CD4-positive, alpha-beta T cell treated with Interleukin-4 for 1 hour (primary cell): ENCODE results near the gene CACNA1E.

Source experiments
- DNase-seq, 2 donors: peaks; one replicate each; pipeline ENCODE4 v3.0.0-alpha.2; 2020 to 2022

The CACNA1E gene

DNA sequence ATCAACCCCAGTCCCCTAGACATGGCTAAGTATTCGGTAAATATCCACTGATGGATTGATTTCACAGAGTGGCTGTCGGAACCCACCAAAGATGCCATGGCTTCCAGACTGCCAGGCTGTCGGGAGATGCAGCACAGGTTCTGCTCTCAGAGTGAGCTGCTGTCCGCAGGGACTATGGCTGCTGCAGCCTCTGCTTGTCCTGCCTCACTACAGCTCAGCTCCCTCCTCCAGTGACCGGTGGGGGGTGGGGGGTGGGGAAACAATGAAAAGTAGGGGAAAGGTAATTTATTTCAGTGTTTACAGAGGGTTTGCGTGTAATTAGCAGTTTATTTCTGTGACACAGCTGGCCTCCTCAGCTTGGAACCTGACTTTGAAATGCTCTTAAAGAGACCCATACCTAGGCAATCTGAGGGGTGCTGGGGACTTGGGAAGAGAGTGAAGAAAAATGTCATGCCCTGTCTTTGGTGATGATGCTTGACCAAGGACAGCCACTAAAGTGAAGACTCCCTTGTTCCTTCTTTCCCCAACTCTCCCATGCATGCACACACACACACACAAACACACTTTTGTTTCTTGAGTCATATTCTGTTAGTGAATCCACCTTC lies 109.0 kb downstream of the CACNA1E start:
- no peak for DNase-seq

DNA sequence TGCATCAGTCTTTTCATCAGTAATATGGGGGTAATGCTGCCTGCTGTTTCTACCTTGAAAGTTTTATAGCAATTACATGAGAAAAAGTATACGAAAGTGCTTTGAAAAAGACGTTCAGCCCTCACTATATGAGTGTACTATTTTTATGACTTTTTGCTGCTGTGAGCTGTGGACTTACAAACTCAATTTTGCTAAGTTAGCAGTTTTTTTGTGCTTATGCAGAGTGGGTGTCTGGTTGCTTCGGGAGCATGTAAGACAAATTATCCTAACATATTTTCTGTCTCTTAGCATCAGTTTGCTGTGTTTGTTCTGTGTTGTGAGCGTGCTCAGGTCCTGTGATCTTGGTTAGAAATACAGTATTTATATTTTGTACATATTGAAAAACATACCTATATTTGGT lies 109.7 kb downstream of the CACNA1E start:
- DNase-seq: no peak

DNA sequence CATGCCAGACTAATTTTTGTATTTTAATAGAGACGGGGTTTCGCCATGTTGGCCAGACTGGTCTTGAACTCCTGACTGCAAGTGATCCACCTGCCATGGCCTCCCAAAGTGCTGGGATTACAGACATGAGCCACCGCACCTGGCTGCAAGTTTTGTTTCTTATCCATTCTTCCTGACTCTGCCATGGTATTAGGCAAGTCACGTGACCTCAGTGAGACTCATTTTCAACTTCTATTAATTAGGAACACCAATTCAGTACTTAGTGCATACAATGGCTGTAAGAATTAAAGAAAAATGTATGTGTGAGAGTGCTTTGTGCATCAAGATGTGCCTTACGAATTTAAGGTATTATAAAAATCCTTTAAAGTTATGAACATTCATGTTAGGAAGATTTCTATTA lies 111.2 kb downstream of the CACNA1E start:
- no peak for DNase-seq

DNA sequence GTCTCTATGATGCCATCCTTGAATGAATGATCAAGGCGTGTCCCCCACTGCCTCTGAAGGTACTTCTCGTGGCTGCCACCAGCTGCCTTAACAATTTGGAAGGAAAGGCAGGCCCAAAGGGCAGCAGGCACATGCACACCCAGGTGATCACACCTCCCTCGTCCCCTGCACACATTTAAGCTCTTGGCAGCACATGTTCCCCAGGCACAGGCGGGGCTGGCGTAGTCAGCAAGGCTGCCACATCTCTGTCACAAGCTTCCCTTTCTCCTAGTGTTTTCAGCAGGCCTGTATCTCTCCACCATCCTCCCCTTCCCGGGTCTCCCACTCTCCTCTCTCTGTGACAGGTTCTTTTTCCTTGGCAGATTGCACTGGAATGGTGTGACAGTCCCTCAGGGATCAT lies 111.9 kb downstream of the CACNA1E start:
- DNase-seq: no peak

DNA sequence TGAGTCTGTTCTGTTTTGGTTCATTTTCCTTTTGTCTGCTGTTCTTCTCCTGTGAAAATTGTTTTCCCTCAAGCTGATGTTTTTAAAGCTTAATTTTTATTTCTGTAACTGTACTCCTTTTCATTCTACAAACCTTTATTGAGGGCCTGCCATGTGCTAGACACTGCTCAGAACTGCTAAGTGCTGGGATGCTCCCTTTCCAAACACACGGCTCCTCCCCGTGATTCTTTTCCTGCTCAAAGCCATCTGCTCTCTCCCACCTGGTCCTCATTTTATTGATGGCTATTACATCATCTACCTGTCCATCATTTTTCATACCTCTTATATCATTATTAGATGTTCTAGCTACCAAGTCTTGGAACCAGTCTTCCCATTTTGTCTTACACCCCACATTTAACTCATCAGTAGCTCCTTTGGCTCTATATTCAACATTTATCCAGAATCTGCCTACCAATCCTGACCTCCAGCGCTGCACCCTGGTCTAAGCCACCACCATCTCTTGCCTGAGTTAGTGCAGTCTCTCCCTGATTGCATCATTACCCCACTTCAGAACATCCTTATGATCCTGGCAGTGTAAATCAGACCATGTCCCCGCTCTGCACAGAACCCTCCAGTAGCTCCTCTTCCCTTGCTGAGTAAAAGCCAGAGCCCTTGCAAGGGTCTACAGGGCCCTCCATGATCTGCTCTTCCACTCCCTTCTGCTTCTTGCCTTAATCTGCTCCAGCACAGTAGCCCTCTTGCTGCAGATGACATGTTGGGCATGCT lies 118.1 kb downstream of the CACNA1E start:
- DNase-seq: no peak

DNA sequence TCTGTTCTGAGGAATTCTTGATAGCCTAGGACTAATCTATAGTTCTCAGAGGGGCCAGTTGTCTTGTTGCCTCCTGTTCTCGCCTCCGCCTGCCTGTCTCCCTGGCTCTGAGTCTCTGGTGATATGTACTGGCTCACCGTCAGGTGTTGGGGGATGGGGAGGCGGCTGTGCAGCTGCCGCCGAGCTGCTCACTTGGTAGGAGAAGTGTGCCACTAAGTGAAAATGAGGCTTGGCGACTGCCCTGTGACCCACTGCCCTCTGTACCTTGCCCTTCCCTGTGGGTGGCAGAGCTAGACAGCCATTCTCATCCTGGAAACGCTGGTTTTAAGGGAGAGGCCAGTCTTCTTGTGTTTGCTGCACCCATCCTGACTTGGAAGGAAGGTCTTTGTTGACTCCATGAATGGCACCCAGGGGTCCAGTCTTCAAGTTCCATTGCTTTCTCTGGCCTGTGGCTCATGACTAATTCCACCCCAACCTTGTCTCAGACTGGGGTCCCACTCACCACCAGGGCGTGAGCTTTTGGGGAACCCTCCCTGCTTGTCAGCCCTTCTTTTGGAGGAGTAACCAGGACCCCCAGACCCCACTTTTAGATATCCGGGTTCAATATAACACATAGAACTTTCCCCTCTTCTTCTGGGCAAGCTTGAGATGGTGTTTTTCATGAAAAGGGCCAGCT lies 120.6 kb downstream of the CACNA1E start:
- no peak for DNase-seq

DNA sequence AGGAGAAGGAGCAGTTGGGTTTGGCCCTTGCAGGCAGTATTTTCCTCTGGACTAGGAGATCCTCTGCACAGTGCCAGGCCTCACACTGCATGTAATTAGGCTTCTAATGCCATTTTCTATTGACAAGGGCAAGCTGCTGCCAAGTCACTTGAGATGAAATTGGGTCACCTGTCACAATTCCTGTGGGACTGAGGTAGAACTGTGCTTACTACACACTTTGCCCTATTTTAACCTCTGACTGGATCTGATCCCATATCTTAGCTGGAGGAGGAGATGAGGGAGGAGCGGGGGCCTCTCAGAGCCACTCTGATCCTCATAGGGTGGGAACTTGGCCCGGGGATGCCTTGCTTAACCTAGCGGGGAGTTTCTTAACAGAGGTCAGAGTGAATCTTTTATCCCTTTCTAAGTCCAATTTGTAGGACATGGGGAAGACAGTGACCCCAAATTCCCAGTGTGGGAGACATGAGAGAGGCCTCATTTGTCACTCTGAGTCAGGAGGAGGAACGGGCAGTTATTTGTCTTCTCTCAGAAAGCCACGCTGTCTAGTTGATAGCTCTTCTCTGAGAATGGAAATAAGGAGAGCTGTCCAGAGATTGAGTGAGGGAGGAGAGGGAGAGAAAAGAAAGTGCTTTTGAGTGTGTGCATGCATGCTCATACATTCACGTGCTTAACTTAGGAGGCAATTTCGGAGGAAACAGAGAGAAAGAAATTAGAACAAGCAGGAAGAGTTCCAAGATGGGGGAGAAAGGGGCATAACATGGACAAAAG lies 121.3 kb downstream of the CACNA1E start:
- DNase-seq: no peak

DNA sequence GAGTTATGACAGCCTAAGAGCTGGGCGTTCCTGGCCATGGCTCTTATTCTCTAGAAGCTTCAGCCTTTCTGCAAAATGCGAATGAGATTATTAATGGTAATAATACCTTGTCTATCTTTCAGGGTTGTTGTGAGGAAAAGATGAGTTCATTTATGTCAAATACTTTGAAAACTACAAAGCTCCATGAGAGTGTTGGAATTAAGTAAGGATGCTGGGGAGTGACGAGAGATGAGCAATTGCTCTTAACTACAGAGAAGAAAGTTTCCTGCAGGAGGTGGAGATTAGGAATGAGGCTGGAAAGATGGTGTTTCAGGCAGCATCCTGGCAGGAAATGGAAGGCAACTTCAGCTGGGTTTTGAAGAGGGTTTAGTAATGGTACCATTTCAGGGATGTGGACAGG lies 124.2 kb downstream of the CACNA1E start:
- DNase-seq: no peak

DNA sequence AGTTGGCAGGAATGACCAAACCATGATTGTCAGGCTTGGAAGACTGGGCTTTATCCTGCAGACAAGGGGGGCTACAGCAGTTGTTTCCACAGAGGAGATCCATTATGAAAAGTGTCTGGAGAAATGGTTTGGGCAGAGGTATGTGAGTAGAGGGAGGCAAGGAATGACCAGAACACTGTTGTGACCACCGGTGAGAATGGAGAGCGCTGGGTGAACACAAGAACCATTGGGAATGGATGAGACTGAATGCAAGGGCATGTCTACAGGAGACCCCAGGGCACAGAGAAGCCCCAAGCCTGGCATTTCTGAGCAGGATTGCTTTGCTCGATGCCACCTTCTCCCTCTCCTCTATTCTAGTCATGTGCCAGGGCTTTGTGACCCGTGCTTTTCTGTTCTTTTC lies 125.1 kb downstream of the CACNA1E start:
- DNase-seq: no peak

DNA sequence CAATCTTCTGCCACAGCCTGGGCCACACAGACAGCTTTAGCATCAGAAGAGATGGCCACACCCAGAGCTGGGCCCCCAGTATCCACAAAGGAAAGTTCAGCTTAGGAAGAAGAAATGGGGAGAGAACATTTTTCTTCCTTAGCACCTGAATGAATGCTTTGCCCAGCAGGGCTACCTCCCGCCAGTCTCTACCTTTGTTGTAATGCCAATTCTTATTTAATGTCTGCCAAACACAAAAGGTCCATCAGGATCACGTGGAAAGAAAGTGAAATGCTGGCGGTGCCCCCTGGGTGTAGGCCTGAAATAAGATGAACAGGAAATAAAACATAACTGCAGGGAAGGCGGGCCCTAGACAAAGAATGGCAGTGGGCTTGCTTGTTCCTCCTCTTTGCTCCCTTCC lies 125.6 kb downstream of the CACNA1E start:
- no peak for DNase-seq

DNA sequence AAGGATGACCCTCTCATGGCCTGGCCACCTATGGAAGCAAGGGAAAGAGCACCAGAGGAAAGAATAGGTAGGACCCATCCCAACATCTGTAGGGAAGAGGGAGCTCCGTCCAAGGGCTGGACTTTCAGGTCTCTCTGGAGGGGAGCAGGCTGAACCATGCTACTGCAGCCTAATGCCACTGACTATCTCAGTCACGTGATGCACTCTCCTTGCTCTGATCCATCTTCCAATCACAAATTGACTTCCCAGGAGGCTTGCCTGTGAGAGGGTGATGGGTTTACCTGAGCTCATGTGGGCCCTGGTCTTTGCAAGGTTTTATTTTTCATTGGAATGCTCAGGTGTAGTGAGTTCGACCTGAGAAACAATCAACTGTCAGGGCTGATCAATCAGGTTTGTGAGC lies 128.8 kb downstream of the CACNA1E start:
- no peak for DNase-seq

DNA sequence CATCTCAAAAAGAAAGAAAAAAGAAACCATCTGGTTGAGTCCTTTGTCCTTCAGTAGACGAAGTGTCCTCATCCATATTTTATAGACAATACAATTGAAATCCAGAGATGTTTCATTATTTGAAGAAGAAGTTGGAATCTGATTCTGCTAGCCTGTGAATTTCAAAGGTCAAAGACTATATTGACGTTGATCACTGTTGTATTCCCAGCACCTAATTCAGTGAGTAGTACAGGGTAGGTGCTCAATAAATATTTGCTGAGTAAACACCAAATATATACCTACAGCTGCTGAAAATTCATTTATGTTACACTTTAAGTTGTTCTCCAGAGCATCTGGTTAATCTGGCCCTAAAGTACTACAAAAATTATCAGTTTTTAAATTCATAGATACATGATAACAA lies 135.2 kb downstream of the CACNA1E start:
- DNase-seq: no peak

DNA sequence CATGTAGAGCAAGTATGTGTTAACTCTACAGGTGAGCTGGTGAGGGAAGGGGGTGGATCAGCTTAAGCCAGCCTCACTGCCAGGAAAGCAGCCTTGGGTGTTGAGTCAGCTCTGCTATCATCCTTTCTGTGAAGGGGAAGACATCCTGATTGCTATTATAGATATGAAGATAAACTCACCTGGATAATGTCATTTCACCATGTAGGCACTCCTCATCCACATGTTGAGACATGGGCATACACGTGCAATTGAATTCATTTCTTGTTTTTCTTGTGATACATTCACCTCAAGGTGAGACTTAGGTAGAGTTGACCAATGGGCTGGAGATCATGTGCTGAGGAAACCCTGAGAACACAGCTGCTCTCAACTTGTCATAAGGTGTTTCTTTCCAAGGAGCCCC lies 136.9 kb downstream of the CACNA1E start:
- no peak for DNase-seq

DNA sequence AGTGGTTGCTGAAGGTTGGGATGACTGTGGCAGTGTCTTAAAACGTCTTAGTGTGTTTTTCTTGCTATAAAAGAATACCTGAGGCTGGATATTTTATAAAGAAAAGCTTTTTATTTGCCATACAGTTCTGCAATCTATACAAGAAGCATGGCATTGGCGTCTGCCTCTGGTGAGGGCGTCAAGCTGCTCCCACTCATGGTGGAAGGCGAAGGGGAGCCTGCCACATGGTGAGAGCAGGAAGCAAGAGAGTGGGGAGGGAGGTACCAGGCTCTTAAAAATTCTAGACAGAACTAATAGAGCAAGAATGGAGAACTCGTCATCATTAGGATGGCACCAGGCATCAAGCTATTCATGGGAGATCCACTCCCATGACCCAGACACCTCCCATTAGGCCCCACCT lies 140.5 kb downstream of the CACNA1E start:
- DNase-seq: no peak

DNA sequence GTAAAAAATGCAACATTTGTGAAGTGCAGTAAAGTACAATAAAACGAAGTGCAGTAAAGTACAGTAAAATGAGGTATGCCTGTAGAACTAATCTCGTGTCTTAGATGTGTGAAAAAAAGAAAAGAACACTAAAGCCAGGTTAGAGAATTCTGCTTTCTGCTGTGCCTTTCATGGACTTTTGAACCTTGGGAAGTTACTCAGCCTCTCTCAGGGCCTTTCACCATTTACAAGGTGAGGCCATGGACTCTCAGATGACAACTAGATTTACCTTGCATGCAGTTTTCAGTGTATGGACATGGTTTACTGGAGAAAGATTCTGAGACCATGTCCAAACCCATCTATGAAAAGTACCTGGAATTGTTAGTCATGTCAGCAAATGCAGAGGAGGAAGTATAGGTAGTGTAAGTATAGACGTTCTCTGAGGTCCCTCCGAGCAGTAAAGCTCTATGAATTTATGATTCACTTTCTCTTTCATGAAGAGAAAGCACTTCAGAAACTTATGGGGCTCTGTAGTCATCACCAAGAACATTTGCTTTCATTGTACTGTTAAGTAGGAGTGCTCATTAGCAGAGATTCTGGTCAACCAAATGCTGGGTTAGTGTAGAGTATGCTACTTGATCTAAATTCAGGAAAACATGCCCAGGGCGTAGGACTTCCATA lies 143.1 kb downstream of the CACNA1E start:
- DNase-seq: no peak

DNA sequence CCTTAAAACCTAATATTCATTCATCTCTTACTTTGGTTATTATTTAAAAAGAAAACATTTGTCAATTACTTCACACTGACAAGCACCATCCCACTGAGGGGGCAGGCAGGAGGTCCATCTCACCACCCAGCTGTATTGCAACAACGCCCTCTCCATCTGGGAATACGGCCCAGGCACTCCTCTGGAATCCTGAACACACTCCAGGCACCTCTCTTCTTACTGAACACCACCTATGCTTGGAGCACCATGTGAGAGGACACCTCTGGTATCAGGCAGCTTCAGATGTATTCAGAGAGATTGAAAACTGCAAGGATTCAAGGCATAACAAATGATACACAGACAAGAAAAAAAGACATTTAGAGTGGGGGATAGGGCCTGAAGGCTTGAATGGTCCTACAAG lies 147.1 kb downstream of the CACNA1E start:
- DNase-seq: no peak

DNA sequence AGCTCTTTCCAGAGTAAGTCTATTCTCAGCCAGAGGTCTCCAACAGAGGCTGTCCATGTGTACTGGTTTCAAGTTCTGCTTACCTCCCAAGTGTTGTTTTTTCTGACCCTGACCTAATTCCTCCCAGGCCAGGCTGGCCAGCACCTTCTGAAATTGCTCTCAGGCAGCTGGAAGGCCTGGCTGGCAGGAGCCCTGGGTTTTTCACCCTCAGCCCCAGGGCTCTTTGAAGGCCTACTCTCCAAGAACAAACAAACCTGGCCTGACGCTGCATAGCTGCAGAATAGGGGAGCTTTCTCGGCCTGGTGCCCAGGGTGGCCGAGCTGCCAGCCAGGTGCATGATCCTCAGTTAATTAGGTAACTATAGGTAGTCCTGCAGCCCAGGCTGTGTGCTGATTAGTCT lies 147.5 kb downstream of the CACNA1E start:
- no peak for DNase-seq

DNA sequence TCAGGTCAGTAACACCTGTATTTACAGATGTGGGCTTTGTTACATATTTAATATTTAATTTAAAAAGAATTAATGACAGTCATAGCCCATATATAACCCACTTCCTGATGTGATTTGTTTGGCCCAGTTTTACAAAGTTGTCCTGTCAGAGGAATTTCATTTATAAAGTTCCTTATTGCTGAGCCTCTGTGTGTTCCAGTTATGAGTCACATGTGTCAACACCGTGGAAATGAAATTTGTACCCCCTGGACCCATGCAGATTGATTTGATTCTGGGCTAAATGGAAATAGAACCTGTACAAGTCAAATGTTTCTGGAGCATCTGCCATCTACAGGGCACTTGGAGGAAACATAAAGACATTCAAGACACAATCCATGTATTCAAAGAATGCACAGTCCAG lies 149.2 kb downstream of the CACNA1E start:
- no peak for DNase-seq

DNA sequence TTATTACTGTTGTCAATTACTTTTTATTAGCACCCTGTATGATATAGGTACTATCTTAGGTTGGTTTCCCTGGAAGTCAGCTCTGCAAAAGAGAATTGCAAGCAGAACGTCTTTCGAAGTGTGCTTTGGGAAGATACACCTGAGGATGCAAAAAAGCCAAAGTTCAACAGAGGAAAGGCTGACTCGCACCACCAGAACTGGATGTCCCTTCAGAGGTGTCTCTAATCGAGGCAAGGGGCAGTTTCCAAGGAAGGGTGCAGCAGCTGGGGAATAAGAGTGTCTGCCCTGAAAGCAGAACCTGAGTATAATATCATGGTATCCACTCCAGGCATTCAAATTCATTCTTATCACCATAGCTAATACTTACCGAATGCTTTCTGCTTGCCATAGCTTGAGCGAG lies 149.6 kb downstream of the CACNA1E start:
- DNase-seq: no peak

DNA sequence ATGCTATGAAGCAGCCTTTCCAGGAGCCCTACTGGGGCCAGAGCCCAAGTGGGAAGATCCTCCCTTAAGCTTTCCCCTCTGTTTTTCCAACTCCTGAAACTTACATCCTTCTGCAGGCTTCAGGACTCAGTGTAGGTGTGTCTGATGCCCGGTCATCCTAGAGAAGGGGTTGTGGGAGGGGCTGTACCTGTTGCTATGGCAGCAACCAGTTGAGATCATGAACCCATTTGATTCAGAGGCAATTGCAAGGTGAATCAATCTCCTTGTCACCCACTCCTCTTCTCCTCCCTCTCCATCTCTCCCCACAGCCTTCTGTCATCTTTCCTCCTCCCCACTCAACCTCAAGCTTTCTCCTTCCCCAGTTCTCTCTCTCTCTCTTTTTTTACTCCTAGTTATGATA lies 151.8 kb downstream of the CACNA1E start:
- no peak for DNase-seq

DNA sequence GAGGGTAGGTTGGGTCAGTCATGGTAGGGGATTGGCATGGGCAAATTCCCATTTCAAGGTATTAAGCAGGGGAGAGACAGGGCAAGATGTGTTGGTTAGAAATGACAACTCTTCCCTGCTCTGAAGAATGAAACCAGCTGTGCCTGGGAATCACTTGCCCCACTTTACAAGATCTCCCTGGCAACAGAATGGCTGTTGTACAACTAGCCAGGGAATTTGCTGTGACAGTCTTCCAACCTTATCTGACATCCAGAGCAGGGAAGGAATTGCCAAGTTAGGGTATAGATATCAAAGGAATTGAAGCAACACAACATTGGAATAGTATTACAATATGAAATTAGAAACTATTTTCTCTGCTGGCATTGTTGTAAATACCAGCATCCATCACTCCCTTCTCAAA lies 154.7 kb downstream of the CACNA1E start:
- DNase-seq: no peak

DNA sequence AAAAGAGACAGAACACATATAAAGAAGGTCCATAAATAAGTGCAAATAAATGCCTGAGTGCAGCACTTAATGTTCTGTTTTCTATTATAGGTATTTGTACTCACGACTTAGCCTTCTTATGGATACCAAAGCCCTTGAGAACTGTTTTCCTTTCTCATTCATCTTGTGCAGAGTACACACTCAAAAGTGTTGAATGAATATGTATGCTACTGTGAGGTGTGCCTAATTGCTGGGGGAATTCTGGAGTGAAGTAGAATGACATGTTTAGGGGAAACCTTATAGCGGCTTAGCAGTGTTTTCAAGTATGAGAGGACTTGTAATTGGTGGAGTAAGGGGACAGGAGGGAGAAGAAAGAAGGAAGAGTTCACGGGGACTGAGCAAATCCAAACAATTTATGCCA lies 157.6 kb downstream of the CACNA1E start:
- no peak for DNase-seq

DNA sequence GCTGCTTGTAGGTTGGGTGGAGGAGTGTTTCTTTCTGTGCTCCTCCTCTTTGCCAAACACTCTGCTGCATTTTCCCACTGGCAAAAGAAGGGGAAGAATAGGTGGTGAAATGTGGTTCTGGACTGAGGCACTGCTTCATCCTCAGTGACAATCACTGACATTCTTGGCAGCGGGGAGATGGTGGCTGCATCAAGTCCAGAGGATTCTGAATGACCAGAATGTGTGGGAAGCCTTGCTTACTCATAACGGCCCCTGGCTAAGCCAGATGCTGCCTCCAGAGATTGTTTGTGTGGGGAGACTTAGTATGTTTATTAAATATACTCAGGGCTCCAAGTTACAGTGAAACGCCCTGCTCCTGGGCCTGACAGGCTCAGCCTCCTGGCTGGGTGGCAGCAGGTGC lies 160.3 kb downstream of the CACNA1E start:
- no peak for DNase-seq
